NCI-H146 treated with DMSO at 0.1 percent for 48 hours (cell line): ENCODE results near the gene PRPS1L1.

ENCODE experiments used
- DNase-seq: peaks from one replicate; lab custom pipeline; 2025; ENCODE audit not compliant: unreplicated experiment; lab: John Stamatoyannopoulos, UW

Gene PRPS1L1

GRCh38 chr7:18016547-18017444 is 10.8 kb downstream of the PRPS1L1 start:
- no peak for DNase-seq

- DNase-seq = no peak
These were observed 13.7 kb downstream of the PRPS1L1 start for GRCh38 chr7:18013936-18014335.

GRCh38 chr7:18004372-18004771 is 23.3 kb downstream of the PRPS1L1 start:
- no peak for DNase-seq

GRCh38 chr7:18003286-18003994 is 24.2 kb downstream of the PRPS1L1 start:
- DNase-seq = no peak

GRCh38 chr7:17998692-17999091 is 29.0 kb downstream of the PRPS1L1 start:
- no peak for DNase-seq

GRCh38 chr7:17996442-17997223 is 31.0 kb downstream of the PRPS1L1 start:
- no peak for DNase-seq

GRCh38 chr7:17996040-17996439 is 31.6 kb downstream of the PRPS1L1 start:
- DNase-seq = no peak

GRCh38 chr7:17994079-17994850 is 33.4 kb downstream of the PRPS1L1 start:
- no peak for DNase-seq

GRCh38 chr7:17991866-17992648 is 35.6 kb downstream of the PRPS1L1 start:
- DNase-seq = no peak

- no peak for DNase-seq
These were observed 36.9 kb downstream of the PRPS1L1 start for GRCh38 chr7:17990761-17991160.

GRCh38 chr7:17989546-17989945 is 38.1 kb downstream of the PRPS1L1 start:
- no peak for DNase-seq

GRCh38 chr7:17988858-17989257 is 38.8 kb downstream of the PRPS1L1 start:
- DNase-seq = no peak

- no peak for DNase-seq
These were observed 39.5 kb downstream of the PRPS1L1 start for GRCh38 chr7:17988141-17988540.

GRCh38 chr7:17986851-17987250 is 40.8 kb downstream of the PRPS1L1 start:
- no peak for DNase-seq

GRCh38 chr7:17985473-17986239 is 42.0 kb downstream of the PRPS1L1 start:
- no peak for DNase-seq

- DNase-seq = no peak
These were observed 43.4 kb downstream of the PRPS1L1 start for GRCh38 chr7:17984288-17984687.

GRCh38 chr7:17983221-17984062 is 44.2 kb downstream of the PRPS1L1 start:
- no peak for DNase-seq

- DNase-seq = no peak
These were observed 50.7 kb downstream of the PRPS1L1 start for GRCh38 chr7:17976952-17977351.
